Epithelial cell of esophagus (primary cell): Measurements from ENCODE around the gene LRFN2.

Experiments
- DNase-seq: peaks from one replicate; pipeline ENCODE4 v3.0.0; 2010; ENCODE audit warnings: low read depth
- H3K4me3 ChIP-seq: 2 replicates; pipeline ENCODE4 v1.5.1; 2011; ENCODE audit warnings: mild to moderate bottlenecking, low read length, control low read depth
- CTCF ChIP-seq: IDR thresholded peaks from 2 replicates; pipeline ENCODE4 v1.5.1; 2011; ENCODE audit warnings: low read depth, mild to moderate bottlenecking, low read length, control low read depth, inconsistent platforms; ENCODE audit not compliant: insufficient read depth; ENCODE audit errors: missing control alignments

Gene LRFN2

DNA sequence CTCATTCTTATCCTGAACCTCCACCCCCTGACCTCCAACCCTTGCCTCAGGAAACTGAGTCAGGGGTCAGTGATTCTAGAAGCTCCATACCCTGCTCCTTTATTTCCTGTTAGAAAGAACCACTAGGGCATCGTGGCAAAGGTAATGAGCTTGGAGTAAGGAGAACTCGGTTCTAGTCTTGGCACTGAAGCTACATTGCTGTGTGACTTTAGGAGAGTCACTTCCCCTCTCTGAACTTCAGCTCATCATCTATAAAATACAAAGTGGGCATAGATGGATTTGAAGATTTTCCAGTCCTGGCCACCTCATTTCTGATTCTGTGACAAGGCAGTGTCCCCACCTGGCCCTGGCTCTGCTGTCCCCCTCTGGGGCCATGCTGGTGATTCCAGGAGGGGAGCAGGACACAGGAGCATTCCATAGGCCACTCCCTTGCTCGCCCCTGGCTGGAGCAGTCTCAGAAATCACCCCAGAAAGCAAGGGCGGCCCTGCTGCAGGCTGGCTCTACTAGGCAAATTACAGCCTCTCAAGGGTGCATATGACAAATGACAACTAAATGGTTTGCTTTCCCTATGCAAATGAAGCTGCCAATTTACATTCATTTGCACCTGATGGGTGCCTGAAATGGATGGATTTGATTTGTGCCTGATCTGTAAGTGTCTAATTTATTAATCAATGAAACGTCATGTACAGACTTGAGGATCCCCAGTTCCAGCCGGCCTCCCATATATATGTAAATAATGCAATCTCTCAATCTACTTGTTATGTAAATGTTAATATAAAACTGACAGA lies 62.2 kb downstream of the LRFN2 start:
- no peak for TF ChIP-seq CTCF
- DNase-seq = no peak
- no peak overlapping the region for H3K4me3 ChIP-seq

DNA sequence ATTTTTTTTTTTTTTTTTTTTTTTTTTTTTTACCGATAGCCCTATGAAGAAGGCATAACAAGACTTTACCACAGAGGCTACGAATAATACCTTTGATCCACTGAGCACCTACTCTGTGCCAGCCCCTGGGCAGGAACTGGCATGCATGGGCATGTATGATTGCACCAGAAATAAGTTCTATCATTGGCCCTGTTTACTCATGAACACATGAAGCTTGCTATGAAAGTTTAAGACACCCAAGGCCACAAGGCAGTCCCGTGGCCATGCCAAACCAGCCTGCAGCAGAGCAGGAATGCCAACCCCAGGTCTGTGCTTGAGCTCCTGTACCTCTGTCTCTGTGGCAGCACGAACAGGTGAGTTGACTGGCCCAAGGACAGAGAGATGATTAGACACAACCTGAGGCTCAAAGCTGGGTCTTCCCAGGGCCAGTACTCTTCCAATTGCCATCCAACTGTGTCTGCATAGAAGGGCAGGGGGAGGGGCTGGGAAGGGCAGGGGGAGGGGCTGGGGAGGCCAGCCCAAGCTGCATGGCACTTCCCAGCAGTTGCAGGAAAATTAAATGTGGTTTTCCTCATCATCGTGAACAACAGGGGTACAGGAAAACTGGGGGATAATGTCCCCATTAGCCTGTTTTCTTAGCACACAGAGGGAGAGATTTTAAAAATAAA lies 63.5 kb downstream of the LRFN2 start:
- peak; percentile 63 for DNase-seq
- no peak for TF ChIP-seq CTCF
- H3K4me3 ChIP-seq = no peak overlapping the region

GRCh38 chr6:40521496-40521895 lies 65.7 kb downstream of the LRFN2 start:
- H3K4me3 ChIP-seq = no peak overlapping the region
- DNase-seq = no peak
- no peak for TF ChIP-seq CTCF

DNA sequence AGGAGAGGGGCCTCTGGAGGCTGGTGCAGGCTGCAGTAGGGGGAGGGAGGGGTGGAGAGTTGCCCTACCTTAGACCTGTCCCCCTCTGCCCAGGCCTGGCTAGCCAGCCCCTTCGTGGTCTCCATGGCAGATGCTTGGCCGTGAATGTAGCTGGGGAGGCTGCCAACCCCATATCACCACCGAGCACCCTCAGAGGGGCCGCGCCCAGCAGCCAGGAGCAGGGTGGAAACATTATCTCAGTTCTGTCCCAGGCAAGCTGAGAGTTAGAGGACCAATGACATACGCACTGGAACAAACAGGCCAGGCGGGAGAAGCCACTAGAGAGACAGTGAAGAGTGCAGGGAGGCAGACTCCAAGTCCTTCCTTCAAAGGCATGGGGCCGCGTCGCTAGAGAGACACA lies 66.5 kb downstream of the LRFN2 start:
- TF ChIP-seq CTCF = no peak
- no peak overlapping the region for H3K4me3 ChIP-seq
- DNase-seq = no peak

- no peak for TF ChIP-seq CTCF
- no peak overlapping the region for H3K4me3 ChIP-seq
- DNase-seq = no peak
Measured at GRCh38 chr6:40520084-40520483, 67.1 kb downstream of the LRFN2 start.

DNA sequence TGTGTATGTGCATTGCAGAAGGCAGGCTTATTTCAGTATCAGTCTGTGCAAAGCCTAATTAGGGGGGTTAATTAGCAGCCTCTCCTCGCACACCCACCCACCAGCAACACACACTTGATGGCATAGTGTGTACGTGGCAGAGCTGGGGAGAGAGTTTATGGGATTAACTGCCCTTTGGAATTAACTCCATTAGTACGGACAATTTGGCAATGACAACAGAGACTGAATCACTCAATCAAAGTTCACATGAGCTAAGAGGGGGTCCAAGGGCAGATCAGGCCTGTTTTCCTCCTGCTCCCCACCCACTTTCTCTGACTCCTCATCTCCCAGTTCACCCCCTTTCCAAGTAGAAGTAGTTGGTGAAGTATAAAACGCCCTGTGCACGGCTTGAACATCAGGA lies 69.5 kb downstream of the LRFN2 start:
- H3K4me3 ChIP-seq = no peak overlapping the region
- no peak for DNase-seq
- no peak for TF ChIP-seq CTCF
